ENCODE results near the gene ANKLE2. TPM values are rescaled to one million over a fixed set of nuclear protein-coding genes. Genes with fewer than 3 reads are reported as not detected.

The ANKLE2 gene
- total RNA-seq, 1 experiment from 2014 or later = 80.3 TPM

DNA sequence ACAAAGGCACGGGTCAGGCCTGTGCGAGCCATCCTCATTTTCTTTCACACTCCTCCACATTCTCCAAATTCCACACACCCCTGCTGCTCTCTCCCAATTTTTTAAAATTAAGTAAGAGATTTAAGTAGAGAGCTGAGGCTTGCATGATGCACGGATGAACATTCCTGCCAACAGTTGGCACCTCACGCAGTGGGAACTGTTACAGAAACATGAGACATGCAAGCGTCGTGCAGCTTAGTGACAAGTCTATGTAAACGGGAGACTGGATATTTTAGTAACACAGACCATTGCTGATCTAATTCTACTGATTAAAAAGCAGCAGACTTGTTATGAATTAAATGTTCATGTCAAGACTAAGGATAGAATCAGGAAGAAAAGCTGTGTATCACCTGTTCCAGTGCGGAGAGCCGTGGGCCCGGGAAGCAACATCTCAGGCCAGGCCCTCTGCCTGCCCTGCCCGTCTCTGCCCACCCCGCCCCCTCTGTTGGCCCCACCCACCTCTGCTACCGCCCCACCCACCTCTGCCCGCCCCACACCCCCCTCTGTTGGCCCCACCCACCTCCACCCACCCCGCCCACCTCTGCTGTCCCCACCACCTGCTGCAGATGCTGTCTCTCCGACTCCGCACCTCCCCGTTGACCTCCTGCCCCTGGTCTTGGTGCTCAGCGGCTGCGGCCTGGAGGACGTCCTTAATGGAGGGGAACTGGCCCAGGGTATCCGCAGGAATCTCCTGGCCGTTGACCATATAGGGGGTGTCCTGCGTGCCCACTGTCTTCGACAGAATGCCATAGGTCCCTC is 45.9 kb upstream of the ANKLE2 start:
- H3K9me3 Mint-ChIP-seq = peaks cover 14 to 18% of the 10 kb centered on the region in 2 experiments
- no peaks in the 10 kb centered on the region for H3K9me3 ChIP-seq (ENCODE audit: control insufficient read depth, low read depth, low read length)
- no peak overlapping the region for H3K27ac ChIP-seq (ENCODE audit: insufficient read length, low read depth, low read length)
- peak; percentile 67 for DNase-seq
- H4K20me1 ChIP-seq (ENCODE audit: control insufficient read depth, insufficient read depth, insufficient read length) = no peaks in the 10 kb centered on the region
- H3K18ac ChIP-seq (ENCODE audit: insufficient read length, low read depth, low read length) = no peak overlapping the region
- no peak overlapping the region for H3K4me3 Mint-ChIP-seq
- no peak overlapping the region for H3K4me2 ChIP-seq (ENCODE audit: insufficient read depth, insufficient read length, low read length)
- H2BK120ac ChIP-seq (ENCODE audit: low read depth, low read length, poor library complexity, severe bottlenecking) = no peak overlapping the region
- no peak overlapping the region for H2AK5ac ChIP-seq (ENCODE audit: insufficient read length, low read length)
- H2BK5ac ChIP-seq (ENCODE audit: insufficient read length, low read length) = no peak overlapping the region
- no peak overlapping the region for H3K4ac ChIP-seq (ENCODE audit: low read depth, low read length)
- H3K4me1 Mint-ChIP-seq = no peaks in the 10 kb centered on the region
- no peak overlapping the region for H2BK12ac ChIP-seq (ENCODE audit: insufficient read length, low read depth, low read length)
- H3K36me3 Mint-ChIP-seq (ENCODE audit: insufficient read depth in 1 of 3, low read depth in 3 of 3) = peaks cover 64 to 85% (median 82%) of the 10 kb centered on the region in 3 experiments
- no peak overlapping the region for H4K8ac ChIP-seq (replicated peaks; ENCODE audit: insufficient read length, low read depth, low read length)
- no peaks in the 10 kb centered on the region for H3K79me2 ChIP-seq (ENCODE audit: insufficient read depth, low read length)
- no peak overlapping the region for H3K9ac ChIP-seq (ENCODE audit: extremely low read depth, insufficient read length, low read length)
- no CpG with 5 or more reads among the region's 25 CpGs for WGBS (ENCODE audit: extremely low coverage, insufficient read length, low lambda C conversion rate)
- H3K56ac ChIP-seq (ENCODE audit: insufficient read length, low read depth, low read length) = no peak overlapping the region
- no peak overlapping the region for H2AFZ ChIP-seq (ENCODE audit: low read length)
- TF ChIP-seq, protein P1, sequence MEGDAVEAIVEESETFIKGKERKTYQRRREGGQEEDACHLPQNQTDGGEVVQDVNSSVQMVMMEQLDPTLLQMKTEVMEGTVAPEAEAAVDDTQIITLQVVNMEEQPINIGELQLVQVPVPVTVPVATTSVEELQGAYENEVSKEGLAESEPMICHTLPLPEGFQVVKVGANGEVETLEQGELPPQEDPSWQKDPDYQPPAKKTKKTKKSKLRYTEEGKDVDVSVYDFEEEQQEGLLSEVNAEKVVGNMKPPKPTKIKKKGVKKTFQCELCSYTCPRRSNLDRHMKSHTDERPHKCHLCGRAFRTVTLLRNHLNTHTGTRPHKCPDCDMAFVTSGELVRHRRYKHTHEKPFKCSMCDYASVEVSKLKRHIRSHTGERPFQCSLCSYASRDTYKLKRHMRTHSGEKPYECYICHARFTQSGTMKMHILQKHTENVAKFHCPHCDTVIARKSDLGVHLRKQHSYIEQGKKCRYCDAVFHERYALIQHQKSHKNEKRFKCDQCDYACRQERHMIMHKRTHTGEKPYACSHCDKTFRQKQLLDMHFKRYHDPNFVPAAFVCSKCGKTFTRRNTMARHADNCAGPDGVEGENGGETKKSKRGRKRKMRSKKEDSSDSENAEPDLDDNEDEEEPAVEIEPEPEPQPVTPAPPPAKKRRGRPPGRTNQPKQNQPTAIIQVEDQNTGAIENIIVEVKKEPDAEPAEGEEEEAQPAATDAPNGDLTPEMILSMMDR (conservative IDR thresholded peaks at IDR 0.05) = no peak
- no peak overlapping the region for H3K27ac Mint-ChIP-seq
- no peaks in the 10 kb centered on the region; the same call in 1 of the 2 replicates for H3K27me3 Mint-ChIP-seq (ENCODE audit: low read depth)
- no peak overlapping the region for H2BK20ac ChIP-seq (ENCODE audit: low read depth, low read length, poor library complexity, severe bottlenecking)
- H3K27me3 ChIP-seq (ENCODE audit: insufficient read depth, low read length) = no peaks in the 10 kb centered on the region
- no peak overlapping the region for H3K23ac ChIP-seq (ENCODE audit: insufficient read length, low read depth, low read length)
- H3K14ac ChIP-seq (ENCODE audit: insufficient read depth, low read length) = no peak overlapping the region
- H3K23me2 ChIP-seq (ENCODE audit: insufficient read length, low read depth, low read length, poor library complexity, severe bottlenecking) = no peaks in the 10 kb centered on the region
- H2BK15ac ChIP-seq (ENCODE audit: low read depth, low read length) = no peak overlapping the region
- H3K79me1 ChIP-seq (ENCODE audit: insufficient read depth, low read depth, low read length, poor library complexity, severe bottlenecking) = no peaks in the 10 kb centered on the region
- H3K4me1 ChIP-seq (ENCODE audit: insufficient read depth, low read length) = no peaks in the 10 kb centered on the region
- H4K5ac ChIP-seq (ENCODE audit: insufficient read length, low read depth, low read length) = no peak overlapping the region
- H3T11ph ChIP-seq (ENCODE audit: low read length) = no peak overlapping the region
- no peak overlapping the region for H4K91ac ChIP-seq (ENCODE audit: insufficient read length, low read depth, low read length)
